ENCODE results near the gene KIF3A.

The KIF3A gene

GRCh38 chr5:132653716-132654115, 83.6 kb downstream of the KIF3A start:
- Histone ChIP-seq H3K27me3 (ENCODE audit: control insufficient read depth in 2 of 2, insufficient read depth in 2 of 2, low read length in 2 of 2) (peaks cover 14 to 24% of the 10 kb centered on the region in 2 donors), H3K9ac (ENCODE audit: low read depth in 1 of 2, low read length in 2 of 2) (no peak overlapping the region)

DNA sequence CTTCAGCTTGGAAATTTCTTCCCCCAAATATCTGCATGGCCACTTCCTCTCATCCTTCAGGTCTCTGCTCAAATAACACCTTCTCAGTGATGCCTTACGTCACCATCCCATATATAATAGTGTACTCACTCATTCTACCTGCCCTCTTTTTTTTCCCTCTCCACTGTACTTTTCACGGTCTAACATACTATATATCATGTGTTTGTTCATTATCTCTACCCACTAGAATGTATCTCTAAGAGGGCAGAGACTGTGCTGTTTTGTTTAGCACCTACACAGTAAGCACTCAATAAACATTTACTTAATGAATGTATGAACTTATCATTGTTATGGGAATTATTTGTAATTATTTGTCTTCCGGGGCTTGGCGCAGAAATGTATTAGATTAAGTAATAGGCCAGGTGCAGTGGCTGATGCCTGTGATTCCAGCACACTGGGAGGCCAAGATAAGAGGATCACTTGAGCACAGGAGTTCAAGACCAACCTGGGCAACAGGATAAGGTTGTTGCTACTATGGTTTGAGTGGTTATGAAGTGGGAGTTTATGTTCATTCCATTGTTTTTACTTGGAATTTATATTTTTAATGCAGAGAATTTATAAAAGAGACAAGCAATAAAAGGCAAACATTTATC, 85.4 kb downstream of the KIF3A start:
- no peak overlapping the region for H3K27ac ChIP-seq (ENCODE audit: low read depth in 2 of 2, low read length in 2 of 2)
- peaks cover 14 to 23% of the 10 kb centered on the region in 2 donors for H3K27me3 ChIP-seq (ENCODE audit: control insufficient read depth in 2 of 2, insufficient read depth in 2 of 2, low read length in 2 of 2)
- no peaks in the 10 kb centered on the region for H3K36me3 ChIP-seq (ENCODE audit: control insufficient read depth in 2 of 2, insufficient read depth in 2 of 2, low read length in 2 of 2)
- no peak overlapping the region for H3K4me3 ChIP-seq (ENCODE audit: low read length in 2 of 2)
- no peak overlapping the region for H3K9ac ChIP-seq (ENCODE audit: low read depth in 1 of 2, low read length in 2 of 2)
- H3K9me3 ChIP-seq (ENCODE audit: control insufficient read depth in 2 of 2, low read length in 2 of 2) = no peaks in the 10 kb centered on the region
- peaks cover 0 to 4% of the 10 kb centered on the region in 2 donors for H3K4me1 ChIP-seq (ENCODE audit: control insufficient read depth in 2 of 2, insufficient read depth in 2 of 2, low read length in 2 of 2)

More at GRCh38 chr5:132653716-132654115, 83.6 kb downstream of the KIF3A start:
- no peaks in the 10 kb centered on the region for H3K36me3 ChIP-seq (ENCODE audit: control insufficient read depth in 2 of 2, insufficient read depth in 2 of 2, low read length in 2 of 2)
- H3K4me1 ChIP-seq (ENCODE audit: control insufficient read depth in 2 of 2, insufficient read depth in 2 of 2, low read length in 2 of 2) = peaks cover 0 to 4% of the 10 kb centered on the region in 2 donors
- H3K4me3 ChIP-seq (ENCODE audit: low read length in 2 of 2) = no peak overlapping the region
- no peaks in the 10 kb centered on the region for H3K9me3 ChIP-seq (ENCODE audit: control insufficient read depth in 2 of 2, low read length in 2 of 2)
- H3K27ac ChIP-seq (ENCODE audit: low read depth in 2 of 2, low read length in 2 of 2) = no peak overlapping the region

DNA sequence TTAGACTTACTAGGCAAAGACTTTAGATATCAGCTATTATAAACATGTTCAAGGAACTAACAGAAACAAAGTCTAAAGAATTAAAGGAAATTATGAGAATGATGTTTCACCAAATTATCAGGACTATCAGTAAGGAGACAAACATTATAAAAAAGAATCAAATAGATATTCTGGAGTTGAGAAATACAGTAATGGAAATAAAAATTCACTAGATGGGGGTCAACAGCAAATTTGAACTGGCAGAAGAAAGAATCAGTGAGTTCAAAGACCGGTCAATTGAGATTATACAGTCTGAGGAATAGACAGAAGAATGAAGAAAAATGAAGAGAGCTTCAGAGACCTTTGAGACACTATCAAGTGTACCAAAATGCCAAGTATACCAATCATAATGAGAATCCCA, 89.0 kb downstream of the KIF3A start:
- Histone ChIP-seq H3K9me3 (ENCODE audit: control insufficient read depth in 2 of 2, low read length in 2 of 2) (no peaks in the 10 kb centered on the region), H3K27ac (ENCODE audit: low read depth in 2 of 2, low read length in 2 of 2) (no peak overlapping the region), H3K4me3 (ENCODE audit: low read length in 2 of 2) (no peak overlapping the region), H3K4me1 (ENCODE audit: control insufficient read depth in 2 of 2, insufficient read depth in 2 of 2, low read length in 2 of 2) (no peaks in the 10 kb centered on the region), H3K27me3 (ENCODE audit: control insufficient read depth in 2 of 2, insufficient read depth in 2 of 2, low read length in 2 of 2) (peaks cover 0 to under 1% of the 10 kb centered on the region in 2 donors), H3K36me3 (ENCODE audit: control insufficient read depth in 2 of 2, insufficient read depth in 2 of 2, low read length in 2 of 2) (no peaks in the 10 kb centered on the region), H3K9ac (ENCODE audit: low read depth in 1 of 2, low read length in 2 of 2) (no peak overlapping the region)

- Histone ChIP-seq H3K36me3 (ENCODE audit: control insufficient read depth in 2 of 2, insufficient read depth in 2 of 2, low read length in 2 of 2) (peaks cover 5 to 6% of the 10 kb centered on the region in 2 donors), H3K4me3 (ENCODE audit: low read length in 2 of 2) (no peak overlapping the region), H3K9me3 (ENCODE audit: control insufficient read depth in 2 of 2, low read length in 2 of 2) (no peaks in the 10 kb centered on the region), H3K4me1 (ENCODE audit: control insufficient read depth in 2 of 2, insufficient read depth in 2 of 2, low read length in 2 of 2) (no peaks in the 10 kb centered on the region), H3K9ac (ENCODE audit: low read depth in 1 of 2, low read length in 2 of 2) (no peak overlapping the region), H3K27me3 (ENCODE audit: control insufficient read depth in 2 of 2, insufficient read depth in 2 of 2, low read length in 2 of 2) (no peaks in the 10 kb centered on the region), H3K27ac (ENCODE audit: low read depth in 2 of 2, low read length in 2 of 2) (no peak overlapping the region)
Observed at GRCh38 chr5:132647473-132647872, 89.9 kb downstream of the KIF3A start.

DNA sequence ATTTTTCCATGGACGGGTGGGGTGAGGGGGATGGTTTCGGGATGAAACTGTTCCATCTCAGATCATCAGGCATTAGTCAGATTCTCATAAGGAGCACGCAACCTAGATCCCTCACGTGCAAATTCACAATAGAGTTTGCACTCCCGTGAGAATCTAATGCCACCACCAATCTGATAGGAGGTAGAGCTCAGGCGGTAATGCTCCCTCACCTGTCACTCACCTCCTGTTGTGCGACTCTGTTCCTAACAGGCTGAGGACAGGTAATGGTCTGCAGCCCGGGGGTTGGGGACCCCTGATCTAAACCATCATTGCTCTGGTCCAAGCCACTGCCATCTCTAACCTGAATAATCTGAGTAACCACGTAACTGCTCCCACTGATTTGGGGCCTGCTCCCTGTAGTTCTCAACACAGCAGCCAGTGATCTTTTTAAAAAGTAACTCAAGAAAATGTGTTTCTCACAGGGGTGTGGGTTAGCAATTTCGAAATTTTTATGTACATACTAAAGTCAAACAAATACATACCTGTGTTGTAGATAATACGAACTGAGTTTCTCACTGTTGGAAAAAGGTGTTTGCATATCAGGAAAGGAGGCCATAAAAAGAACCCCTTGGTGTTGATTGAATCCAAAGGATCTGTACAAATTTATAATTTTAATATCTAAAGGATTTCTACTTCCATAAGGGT, 90.6 kb downstream of the KIF3A start:
- Histone ChIP-seq H3K4me1 (ENCODE audit: control insufficient read depth in 2 of 2, insufficient read depth in 2 of 2, low read length in 2 of 2) (no peaks in the 10 kb centered on the region), H3K9me3 (ENCODE audit: control insufficient read depth in 2 of 2, low read length in 2 of 2) (no peaks in the 10 kb centered on the region), H3K9ac (ENCODE audit: low read depth in 1 of 2, low read length in 2 of 2) (no peak overlapping the region), H3K27me3 (ENCODE audit: control insufficient read depth in 2 of 2, insufficient read depth in 2 of 2, low read length in 2 of 2) (no peaks in the 10 kb centered on the region), H3K4me3 (ENCODE audit: low read length in 2 of 2) (no peak overlapping the region), H3K36me3 (ENCODE audit: control insufficient read depth in 2 of 2, insufficient read depth in 2 of 2, low read length in 2 of 2) (peaks cover 11 to 14% of the 10 kb centered on the region in 2 donors), H3K27ac (ENCODE audit: low read depth in 2 of 2, low read length in 2 of 2) (no peak overlapping the region)

- H3K9ac ChIP-seq (ENCODE audit: low read depth in 1 of 2, low read length in 2 of 2) = no peak overlapping the region
- H3K4me1 ChIP-seq (ENCODE audit: control insufficient read depth in 2 of 2, insufficient read depth in 2 of 2, low read length in 2 of 2) = no peaks in the 10 kb centered on the region
- no peak overlapping the region for H3K27ac ChIP-seq (ENCODE audit: low read depth in 2 of 2, low read length in 2 of 2)
- H3K27me3 ChIP-seq (ENCODE audit: control insufficient read depth in 2 of 2, insufficient read depth in 2 of 2, low read length in 2 of 2) = no peaks in the 10 kb centered on the region
- no peak overlapping the region for H3K4me3 ChIP-seq (ENCODE audit: low read length in 2 of 2)
- peaks cover 28 to 30% of the 10 kb centered on the region in 2 donors for H3K36me3 ChIP-seq (ENCODE audit: control insufficient read depth in 2 of 2, insufficient read depth in 2 of 2, low read length in 2 of 2)
- H3K9me3 ChIP-seq (ENCODE audit: control insufficient read depth in 2 of 2, low read length in 2 of 2) = no peaks in the 10 kb centered on the region
Observed at GRCh38 chr5:132644177-132644576, 93.2 kb downstream of the KIF3A start.

Data from mucosa of rectum (tissue), 2 donors.